RKO (cell line): ENCODE data around the gene NUBPL.
"Not testable (repeated sequence)": the region's sequence is repeated elsewhere in the genome, so short reads cannot be mapped to it uniquely, and the experiment has no call there.

Source experiments
- DNase-seq: peaks from one replicate; pipeline ENCODE4 v3.0.0-alpha.2; 2016; ENCODE audit warnings: low spot score

The NUBPL gene

GRCh38 chr14:31578266-31578665, 17.1 kb downstream of the NUBPL start:
- DNase-seq, result no peak

- no peak for DNase-seq
Observed at GRCh38 chr14:31578792-31579501, 17.7 kb downstream of the NUBPL start.

- no peak for DNase-seq
Observed at GRCh38 chr14:31580234-31580633, 19.0 kb downstream of the NUBPL start.

- DNase-seq, result no peak
Observed at GRCh38 chr14:31582286-31582691, 21.1 kb downstream of the NUBPL start.

- no peak for DNase-seq
Observed at GRCh38 chr14:31582836-31583452, 21.7 kb downstream of the NUBPL start.

- DNase-seq, result no peak
Observed at GRCh38 chr14:31590206-31590605, 29.0 kb downstream of the NUBPL start.

- no peak for DNase-seq
Observed at GRCh38 chr14:31592122-31592521, 30.9 kb downstream of the NUBPL start.

GRCh38 chr14:31592631-31593030, 31.4 kb downstream of the NUBPL start:
- no peak for DNase-seq

GRCh38 chr14:31596342-31597095, 35.3 kb downstream of the NUBPL start:
- no peak for DNase-seq

- no peak for DNase-seq
Observed at GRCh38 chr14:31605702-31606101, 44.5 kb downstream of the NUBPL start.

GRCh38 chr14:31611778-31612433, 50.7 kb downstream of the NUBPL start:
- DNase-seq, result no peak

GRCh38 chr14:31613188-31613587, 52.0 kb downstream of the NUBPL start:
- DNase-seq, result no peak

- DNase-seq, result not testable (repeated sequence)
Observed at GRCh38 chr14:31618884-31619283, 57.7 kb downstream of the NUBPL start.

- DNase-seq, result no peak
Observed at GRCh38 chr14:31619440-31619839, 58.2 kb downstream of the NUBPL start.

- DNase-seq, result not testable (repeated sequence)
Observed at GRCh38 chr14:31620898-31621297, 59.7 kb downstream of the NUBPL start.

GRCh38 chr14:31622060-31622459, 60.9 kb downstream of the NUBPL start:
- DNase-seq, result no peak

GRCh38 chr14:31652900-31653299, 91.7 kb downstream of the NUBPL start:
- not testable (repeated sequence) for DNase-seq

GRCh38 chr14:31657917-31658316, 96.7 kb downstream of the NUBPL start:
- DNase-seq, result no peak

- no peak for DNase-seq
Observed at GRCh38 chr14:31659278-31659677, 98.1 kb downstream of the NUBPL start.

- no peak for DNase-seq
Observed at GRCh38 chr14:31660191-31660590, 99.0 kb downstream of the NUBPL start.

- no peak for DNase-seq
Observed at GRCh38 chr14:31660728-31661127, 99.5 kb downstream of the NUBPL start.

GRCh38 chr14:31668348-31668747, 107.1 kb downstream of the NUBPL start:
- no peak for DNase-seq

- no peak for DNase-seq
Observed at GRCh38 chr14:31672709-31673108, 111.5 kb downstream of the NUBPL start.
